K562 treated with DMSO at 1 percent for 4 hours (cell line): ENCODE results near the gene KHDRBS2. TPM values are rescaled to one million over a fixed set of nuclear protein-coding genes. Genes with fewer than 3 reads are reported as not detected.

Experiments
- total RNA-seq: library from RNA; unstranded; fragments of 300-600 nt; gene quantifications from 2 replicates; pipeline ENCODE4 v1.2.3, GENCODE V29; 2022; ENCODE audit not compliant: insufficient read depth

KHDRBS2 gene
- not detected in 2 replicates for total RNA-seq

GRCh38 chr6:62285612-62286469 is at the start of gene KHDRBS2:
Gene KHDRBS2 (minus strand): TSS chr6:62286225.

